HT1080 (cell line): Measurements from ENCODE around the gene PPP1R14D. TPM values are rescaled to one million over a fixed set of nuclear protein-coding genes. Genes with fewer than 3 reads are reported as not detected.

Source experiments
- small RNA-seq: library from RNA; depleted of rRNA; stranded (forward); fragments of <200 nt; gene quantifications from one replicate; pipeline ENCODE3, GENCODE V24; 2014
- total RNA-seq: library from RNA; depleted of rRNA; stranded (reverse); fragments of >200 nt; shearing (Covaris generic); gene quantifications from 2 replicates; pipeline ENCODE4 v1.2.3, GENCODE V29; 2014; rRNA removed

The PPP1R14D gene
- total RNA-seq, 1 experiment from 2014 or later: not detected

Small RNA genes within 50 kb of the gene (small RNA-seq; reads per million reads assigned to genes)
- gene AC025166.1: not detected

Other genes starting within 250 kb of the PPP1R14D start
- 27.0 and 27.3 TPM in 2 replicates for gene KNL1, start 234.5 kb downstream of the PPP1R14D start, total RNA-seq
- gene RAD51, start 133.5 kb downstream of the PPP1R14D start, total RNA-seq: 10.9 and 17.7 TPM in 2 replicates
- 12.9 and 26.9 TPM in 2 replicates for gene RMDN3, start 73.5 kb downstream of the PPP1R14D start, total RNA-seq
- gene GCHFR, start 64.6 kb downstream of the PPP1R14D start, total RNA-seq: 0.51 TPM in 1 of 2 replicates, not detected in the other
- 0.16 and 0.27 TPM in 2 replicates for gene C15orf62, start 58.7 kb downstream of the PPP1R14D start, total RNA-seq
- 18.4 and 22.3 TPM in 2 replicates for gene ZFYVE19, start 21.6 kb downstream of the PPP1R14D start, total RNA-seq
- gene DNAJC17, start 21.2 kb downstream of the PPP1R14D start, total RNA-seq: 28.0 and 40.7 TPM in 2 replicates
- 0.35 and 0.63 TPM in 2 replicates for gene SPINT1, start 15.3 kb upstream of the PPP1R14D start, total RNA-seq
- gene RHOV, start 45.5 kb upstream of the PPP1R14D start, total RNA-seq: 0.43 and 1.5 TPM in 2 replicates
- 36.4 and 36.8 TPM in 2 replicates for gene VPS18, start 65.7 kb upstream of the PPP1R14D start, total RNA-seq
- gene DLL4, start 100.6 kb upstream of the PPP1R14D start, total RNA-seq: 0.20 and 0.31 TPM in 2 replicates
- 9.4 and 11.8 TPM in 2 replicates for gene CHAC1, start 124.8 kb upstream of the PPP1R14D start, total RNA-seq